ENCODE data around the gene C1orf115.
A peak's percentile ranks its signal among the peaks of the same experiment; 100 is the strongest.
"Not testable (repeated sequence)": the region's sequence is repeated elsewhere in the genome, so short reads cannot be mapped to it uniquely, and the experiment has no call there.

The C1orf115 gene

GRCh38 chr1:220682901-220683576, 7.1 kb upstream of the C1orf115 start:
- H3K4me3 ChIP-seq (ENCODE audit: low read depth, low read length): no peak overlapping the region
- in situ Hi-C loops (cut with HindIII; ENCODE audit: low sequenced_read_pairs): no loop called here
- DNase-seq (ENCODE audit: low read depth): no peak
- TF ChIP-seq, protein P1, sequence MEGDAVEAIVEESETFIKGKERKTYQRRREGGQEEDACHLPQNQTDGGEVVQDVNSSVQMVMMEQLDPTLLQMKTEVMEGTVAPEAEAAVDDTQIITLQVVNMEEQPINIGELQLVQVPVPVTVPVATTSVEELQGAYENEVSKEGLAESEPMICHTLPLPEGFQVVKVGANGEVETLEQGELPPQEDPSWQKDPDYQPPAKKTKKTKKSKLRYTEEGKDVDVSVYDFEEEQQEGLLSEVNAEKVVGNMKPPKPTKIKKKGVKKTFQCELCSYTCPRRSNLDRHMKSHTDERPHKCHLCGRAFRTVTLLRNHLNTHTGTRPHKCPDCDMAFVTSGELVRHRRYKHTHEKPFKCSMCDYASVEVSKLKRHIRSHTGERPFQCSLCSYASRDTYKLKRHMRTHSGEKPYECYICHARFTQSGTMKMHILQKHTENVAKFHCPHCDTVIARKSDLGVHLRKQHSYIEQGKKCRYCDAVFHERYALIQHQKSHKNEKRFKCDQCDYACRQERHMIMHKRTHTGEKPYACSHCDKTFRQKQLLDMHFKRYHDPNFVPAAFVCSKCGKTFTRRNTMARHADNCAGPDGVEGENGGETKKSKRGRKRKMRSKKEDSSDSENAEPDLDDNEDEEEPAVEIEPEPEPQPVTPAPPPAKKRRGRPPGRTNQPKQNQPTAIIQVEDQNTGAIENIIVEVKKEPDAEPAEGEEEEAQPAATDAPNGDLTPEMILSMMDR (IDR thresholded peaks at IDR 0.05; ENCODE audit: low read depth, low read length, missing control alignments): no peak

GRCh38 chr1:220683716-220684115, 6.4 kb upstream of the C1orf115 start:
- in situ Hi-C loops (cut with HindIII; ENCODE audit: low sequenced_read_pairs); H3K4me3 ChIP-seq (ENCODE audit: low read depth, low read length); DNase-seq (ENCODE audit: low read depth): not testable (repeated sequence)

DNA sequence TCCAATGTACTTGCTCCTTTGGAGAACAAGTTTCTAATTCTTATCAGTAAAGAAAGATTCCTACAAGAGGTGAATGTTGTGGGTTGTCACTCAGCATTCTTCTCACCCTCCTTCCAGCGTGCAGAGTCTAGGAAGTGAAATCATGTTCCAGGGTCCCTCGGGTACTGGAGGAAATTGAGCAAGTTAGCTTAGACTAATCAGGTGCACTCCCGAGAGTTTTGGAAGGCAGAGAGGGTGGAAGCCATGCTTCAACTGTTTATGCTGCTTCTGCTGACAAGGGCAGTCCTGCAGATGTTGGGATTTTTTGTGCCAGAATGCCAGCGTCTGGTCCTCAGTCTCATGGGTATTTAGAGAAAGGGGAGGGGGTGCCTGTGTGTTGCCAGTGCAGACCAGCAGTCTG, 5.3 kb upstream of the C1orf115 start:
- no peak for DNase-seq (ENCODE audit: low read depth)
- TF ChIP-seq, protein P1 (IDR thresholded peaks at IDR 0.05; ENCODE audit: low read depth, low read length, missing control alignments): no peak
- in situ Hi-C loops (cut with HindIII; ENCODE audit: low sequenced_read_pairs): no loop called here
- no peak overlapping the region for H3K4me3 ChIP-seq (ENCODE audit: low read depth, low read length)

GRCh38 chr1:220685879-220686278, 4.3 kb upstream of the C1orf115 start:
- TF ChIP-seq, protein P1 (IDR thresholded peaks at IDR 0.05; ENCODE audit: low read depth, low read length, missing control alignments): no peak
- no peak for DNase-seq (ENCODE audit: low read depth)
- in situ Hi-C loops (cut with HindIII; ENCODE audit: low sequenced_read_pairs): no loop called here
- H3K4me3 ChIP-seq (ENCODE audit: low read depth, low read length): no peak overlapping the region

DNA sequence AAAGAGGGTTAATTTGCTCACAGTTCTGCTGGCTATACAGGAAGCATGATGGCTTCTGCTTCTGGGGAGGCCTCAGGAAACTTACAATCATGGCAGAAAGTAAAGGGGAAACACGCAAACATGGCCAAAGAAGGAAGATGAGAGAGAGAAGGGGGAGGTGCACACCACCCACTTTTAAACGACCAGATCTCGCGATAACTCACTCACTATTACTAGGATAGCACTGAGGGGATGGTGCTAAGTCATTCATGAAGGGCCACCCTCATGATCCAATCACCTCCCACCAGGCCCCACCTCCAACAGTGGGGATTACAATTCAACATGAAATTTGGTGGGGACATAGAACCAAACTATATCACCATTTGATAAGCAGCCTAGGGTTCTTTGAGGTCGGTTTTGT, 2.4 kb upstream of the C1orf115 start:
- no peak for DNase-seq (ENCODE audit: low read depth)
- TF ChIP-seq, protein P1 (IDR thresholded peaks at IDR 0.05; ENCODE audit: low read depth, low read length, missing control alignments): no peak
- H3K4me3 ChIP-seq (ENCODE audit: low read depth, low read length): no peak overlapping the region
- in situ Hi-C loops (cut with HindIII; ENCODE audit: low sequenced_read_pairs): no loop called here

DNA sequence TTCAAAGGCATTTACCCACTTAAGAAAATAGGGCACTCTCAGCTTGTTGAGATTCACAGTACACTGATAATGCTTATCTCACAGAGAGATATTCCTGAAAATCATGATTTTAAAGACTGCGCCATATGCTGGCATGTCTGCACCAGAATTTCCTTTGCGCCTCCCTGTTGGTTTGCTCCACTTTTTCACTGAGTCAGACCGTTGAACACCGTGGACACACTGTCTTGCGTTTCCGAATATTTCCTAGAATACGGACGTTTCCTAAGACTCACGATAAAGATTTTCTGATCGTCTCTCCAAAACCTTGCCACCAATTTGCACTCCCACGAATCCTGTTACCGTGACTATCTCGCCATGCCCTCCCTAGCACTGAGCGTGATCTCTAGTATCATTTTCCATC, 497 bp upstream of the C1orf115 start:
- DNase-seq (ENCODE audit: low read depth): no peak
- in situ Hi-C loops (cut with HindIII; ENCODE audit: low sequenced_read_pairs): no loop called here
- peak overlapping the region; percentile 50 for H3K4me3 ChIP-seq (ENCODE audit: low read depth, low read length)
- TF ChIP-seq, protein P1 (IDR thresholded peaks at IDR 0.05; ENCODE audit: low read depth, low read length, missing control alignments): no peak

- in situ Hi-C loops (cut with HindIII; ENCODE audit: low sequenced_read_pairs): no loop called here
- TF ChIP-seq, protein P1 (IDR thresholded peaks at IDR 0.05; ENCODE audit: low read depth, low read length, missing control alignments): no peak
- H3K4me3 ChIP-seq (ENCODE audit: low read depth, low read length): peak overlapping the region; percentile 50
- no peak for DNase-seq (ENCODE audit: low read depth)
These were observed 1.0 kb downstream of the C1orf115 start for GRCh38 chr1:220691053-220691684.
